ENCODE data around the gene ZNF33B.

DNA sequence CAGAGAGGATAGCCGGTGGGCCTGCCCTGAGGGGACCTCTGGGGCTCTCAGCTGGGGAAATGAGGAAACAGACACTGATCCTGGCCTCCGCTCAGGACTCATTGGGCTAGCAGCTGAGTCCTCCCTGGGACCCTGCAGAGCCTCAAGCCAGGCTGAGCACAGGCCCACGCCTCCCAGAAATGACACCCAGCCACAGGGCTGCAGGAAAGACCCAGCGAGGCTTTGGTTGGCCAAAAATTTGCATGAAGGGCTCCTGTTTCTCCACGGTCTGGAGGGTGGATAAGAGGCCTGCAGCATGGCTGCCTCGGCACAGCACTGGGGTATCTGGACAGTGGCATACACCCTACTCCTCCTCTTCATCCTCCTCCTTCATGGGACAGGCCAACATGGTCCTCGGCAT, 60.4 kb downstream of the ZNF33B start:
- TF ChIP-seq EZH2phosphoT487 (IDR thresholded peaks at IDR 0.05) = no peak
- TF ChIP-seq, protein P1, sequence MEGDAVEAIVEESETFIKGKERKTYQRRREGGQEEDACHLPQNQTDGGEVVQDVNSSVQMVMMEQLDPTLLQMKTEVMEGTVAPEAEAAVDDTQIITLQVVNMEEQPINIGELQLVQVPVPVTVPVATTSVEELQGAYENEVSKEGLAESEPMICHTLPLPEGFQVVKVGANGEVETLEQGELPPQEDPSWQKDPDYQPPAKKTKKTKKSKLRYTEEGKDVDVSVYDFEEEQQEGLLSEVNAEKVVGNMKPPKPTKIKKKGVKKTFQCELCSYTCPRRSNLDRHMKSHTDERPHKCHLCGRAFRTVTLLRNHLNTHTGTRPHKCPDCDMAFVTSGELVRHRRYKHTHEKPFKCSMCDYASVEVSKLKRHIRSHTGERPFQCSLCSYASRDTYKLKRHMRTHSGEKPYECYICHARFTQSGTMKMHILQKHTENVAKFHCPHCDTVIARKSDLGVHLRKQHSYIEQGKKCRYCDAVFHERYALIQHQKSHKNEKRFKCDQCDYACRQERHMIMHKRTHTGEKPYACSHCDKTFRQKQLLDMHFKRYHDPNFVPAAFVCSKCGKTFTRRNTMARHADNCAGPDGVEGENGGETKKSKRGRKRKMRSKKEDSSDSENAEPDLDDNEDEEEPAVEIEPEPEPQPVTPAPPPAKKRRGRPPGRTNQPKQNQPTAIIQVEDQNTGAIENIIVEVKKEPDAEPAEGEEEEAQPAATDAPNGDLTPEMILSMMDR (IDR thresholded peaks at IDR 0.05) = no peak

All from neural progenitor cell (in vitro differentiated cells).